Measurements from ENCODE around the gene ERCC3.

ERCC3 gene

DNA sequence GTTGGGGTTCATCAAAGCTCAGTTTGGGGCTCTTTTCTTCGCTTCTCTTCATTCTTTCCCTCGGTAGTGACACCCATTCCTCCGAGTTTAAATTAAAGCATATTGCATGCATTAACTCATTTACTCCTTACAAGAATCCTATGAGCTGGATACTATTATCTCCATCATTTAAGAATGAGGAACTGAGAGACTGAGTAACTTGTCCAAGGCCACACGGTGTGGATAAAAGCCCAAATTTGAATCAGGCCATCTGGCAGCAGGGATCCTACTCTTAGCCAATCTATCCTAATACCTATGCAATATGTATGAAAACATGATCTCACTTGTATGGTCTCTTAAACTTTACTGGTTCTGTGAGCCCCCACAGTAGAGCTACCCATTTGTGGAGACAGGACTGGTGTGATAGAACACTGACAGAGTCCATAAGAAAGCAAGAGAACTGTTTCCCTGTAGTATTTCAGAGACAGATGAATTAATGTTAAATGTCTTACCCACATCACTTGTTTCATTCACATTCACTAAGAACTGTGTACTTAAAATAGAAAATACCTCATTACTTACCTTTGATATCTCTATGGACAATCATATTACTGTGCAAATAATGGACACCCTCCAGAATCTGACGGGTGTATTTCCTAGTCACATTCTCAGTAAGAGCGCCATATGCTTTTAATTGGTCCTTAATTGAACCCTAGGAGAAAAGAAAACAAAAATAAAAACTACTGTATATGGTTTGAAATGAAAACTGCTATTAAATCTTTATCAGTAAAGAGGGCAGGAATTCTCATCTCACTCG, 20.4 kb upstream of the ERCC3 start:
- DNase-seq (ENCODE audit: low spot score) = no peak
- ATAC-seq (ENCODE audit: low read depth) = no peak
- H3K4me3 ChIP-seq (ENCODE audit: severe bottlenecking) = no peak overlapping the region
- H3K27ac ChIP-seq (ENCODE audit: poor library complexity, severe bottlenecking) = no peak overlapping the region
- no peak for TF ChIP-seq CTCF (IDR thresholded peaks at IDR 0.05; ENCODE audit: poor library complexity, severe bottlenecking)
- H3K9me3 ChIP-seq (ENCODE audit: severe bottlenecking) = no peaks in the 10 kb centered on the region
- H3K36me3 ChIP-seq (ENCODE audit: low read depth) = peaks cover 69% of the 10 kb centered on the region
- H3K27me3 ChIP-seq (ENCODE audit: insufficient read depth, poor library complexity, severe bottlenecking) = no peaks in the 10 kb centered on the region
- H3K4me1 ChIP-seq (ENCODE audit: insufficient read depth, poor library complexity, severe bottlenecking) = no peaks in the 10 kb centered on the region

GRCh38 chr2:127313406-127313805, 19.5 kb upstream of the ERCC3 start:
- H3K27me3 ChIP-seq (ENCODE audit: insufficient read depth, poor library complexity, severe bottlenecking) = no peaks in the 10 kb centered on the region
- peaks cover 76% of the 10 kb centered on the region for H3K36me3 ChIP-seq (ENCODE audit: low read depth)
- no peaks in the 10 kb centered on the region for H3K4me1 ChIP-seq (ENCODE audit: insufficient read depth, poor library complexity, severe bottlenecking)
- no peak for TF ChIP-seq CTCF (IDR thresholded peaks at IDR 0.05; ENCODE audit: poor library complexity, severe bottlenecking)
- ATAC-seq (ENCODE audit: low read depth) (no peak), DNase-seq (ENCODE audit: low spot score) (no peak)
- no peak overlapping the region for H3K27ac ChIP-seq (ENCODE audit: poor library complexity, severe bottlenecking)
- no peak overlapping the region for H3K4me3 ChIP-seq (ENCODE audit: severe bottlenecking)
- no peaks in the 10 kb centered on the region for H3K9me3 ChIP-seq (ENCODE audit: severe bottlenecking)

GRCh38 chr2:127310980-127311379, 17.0 kb upstream of the ERCC3 start:
- H3K36me3 ChIP-seq (ENCODE audit: low read depth) = peaks cover 75% of the 10 kb centered on the region
- H3K27ac ChIP-seq (ENCODE audit: poor library complexity, severe bottlenecking) = no peak overlapping the region
- no peak overlapping the region for H3K4me3 ChIP-seq (ENCODE audit: severe bottlenecking)
- no peaks in the 10 kb centered on the region for H3K27me3 ChIP-seq (ENCODE audit: insufficient read depth, poor library complexity, severe bottlenecking)
- no peak for TF ChIP-seq CTCF (IDR thresholded peaks at IDR 0.05; ENCODE audit: poor library complexity, severe bottlenecking)
- DNase-seq (ENCODE audit: low spot score) = no peak
- ATAC-seq (ENCODE audit: low read depth) = no peak
- no peaks in the 10 kb centered on the region for H3K4me1 ChIP-seq (ENCODE audit: insufficient read depth, poor library complexity, severe bottlenecking)
- no peaks in the 10 kb centered on the region for H3K9me3 ChIP-seq (ENCODE audit: severe bottlenecking)

GRCh38 chr2:127309468-127309867, 15.5 kb upstream of the ERCC3 start:
- DNase-seq (ENCODE audit: low spot score) (no peak), ATAC-seq (ENCODE audit: low read depth) (no peak)
- Histone ChIP-seq H3K36me3 (ENCODE audit: low read depth) (peaks cover 70% of the 10 kb centered on the region), H3K4me3 (ENCODE audit: severe bottlenecking) (no peak overlapping the region), H3K27ac (ENCODE audit: poor library complexity, severe bottlenecking) (no peak overlapping the region), H3K9me3 (ENCODE audit: severe bottlenecking) (no peaks in the 10 kb centered on the region), H3K4me1 (ENCODE audit: insufficient read depth, poor library complexity, severe bottlenecking) (no peaks in the 10 kb centered on the region), H3K27me3 (ENCODE audit: insufficient read depth, poor library complexity, severe bottlenecking) (no peaks in the 10 kb centered on the region)
- no peak for TF ChIP-seq CTCF (IDR thresholded peaks at IDR 0.05; ENCODE audit: poor library complexity, severe bottlenecking)

DNA sequence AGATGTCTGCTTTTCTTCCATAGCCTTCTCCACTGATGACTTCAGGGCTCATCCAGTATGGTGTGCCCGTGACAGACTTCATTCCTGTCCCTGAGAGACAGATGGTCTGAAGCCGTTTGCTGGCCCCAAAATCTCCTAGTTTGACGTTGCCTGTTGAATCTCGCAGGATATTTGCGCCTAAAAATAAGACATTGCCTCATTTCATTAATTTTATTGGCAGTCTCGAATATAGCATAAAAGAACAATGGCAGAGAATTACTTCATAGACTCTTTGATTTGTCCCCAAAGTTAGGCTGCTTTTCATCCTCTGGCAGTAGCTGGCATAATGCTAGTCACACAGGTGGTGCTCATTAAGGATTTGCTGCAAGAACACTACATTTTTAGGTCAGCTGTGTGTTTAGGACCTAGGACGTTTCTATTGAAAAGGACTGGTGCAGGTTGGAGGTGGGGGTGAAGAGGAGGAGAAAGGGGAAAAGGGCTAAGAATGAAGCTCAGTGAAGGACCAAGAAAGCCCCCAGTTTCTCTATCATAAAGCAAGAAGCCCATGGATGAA, 14.7 kb upstream of the ERCC3 start:
- Histone ChIP-seq H3K27ac (ENCODE audit: poor library complexity, severe bottlenecking) (no peak overlapping the region), H3K9me3 (ENCODE audit: severe bottlenecking) (no peaks in the 10 kb centered on the region), H3K36me3 (ENCODE audit: low read depth) (peaks cover 62% of the 10 kb centered on the region), H3K4me3 (ENCODE audit: severe bottlenecking) (no peak overlapping the region), H3K27me3 (ENCODE audit: insufficient read depth, poor library complexity, severe bottlenecking) (no peaks in the 10 kb centered on the region), H3K4me1 (ENCODE audit: insufficient read depth, poor library complexity, severe bottlenecking) (no peaks in the 10 kb centered on the region)
- no peak for TF ChIP-seq CTCF (IDR thresholded peaks at IDR 0.05; ENCODE audit: poor library complexity, severe bottlenecking)
- no peak for DNase-seq (ENCODE audit: low spot score)
- ATAC-seq (ENCODE audit: low read depth) = no peak

Measured in RWPE2 (cell line).